H1 (cell line): ENCODE results near the gene ACAT2.
"Not testable (repeated sequence)": the region's sequence is repeated elsewhere in the genome, so short reads cannot be mapped to it uniquely, and the experiment has no call there.

Source experiments
- ASH2L ChIP-seq: fragments of 200-600, 300-600 bp; sonication (generic); IDR thresholded peaks from one replicate; pipeline ENCODE4 v1.7.1; 2017; ENCODE audit warnings: low read length
- CTCF ChIP-seq, 3 experiments: IDR thresholded peaks; 1 replicate in 2 of 3; 2 replicates in 1 of 3; pipeline versions ENCODE4 v1.5.1 to v1.6.1; 2011; ENCODE audit warnings: low read length in 3 of 3, mild to moderate bottlenecking in 3 of 3, inconsistent platforms in 2 of 3, low read depth in 1 of 3, moderate library complexity in 1 of 3; ENCODE audit not compliant: insufficient read depth in 1 of 3; ENCODE audit errors: control extremely low read depth in 1 of 3
- EP300 ChIP-seq, 2 experiments: IDR thresholded peaks; 1 replicate in 1 of 2; 2 replicates in 1 of 2; pipeline ENCODE4 v1.6.1; 2011 to 2012; ENCODE audit warnings: low read depth in 2 of 2, low read length in 2 of 2, mild to moderate bottlenecking in 2 of 2, borderline replicate concordance in 1 of 2, inconsistent platforms in 1 of 2, moderate library complexity in 1 of 2
- FOSL1 ChIP-seq: IDR thresholded peaks from 2 replicates; pipeline ENCODE4 v1.6.1; 2011; ENCODE audit warnings: mild to moderate bottlenecking, low read depth, low read length, moderate library complexity; ENCODE audit not compliant: insufficient read depth
- JUN ChIP-seq: IDR thresholded peaks from 2 replicates; pipeline ENCODE4 v1.6.1; 2011; ENCODE audit warnings: low read depth, mild to moderate bottlenecking, improper control_type of control experiment, low read length
- JUND ChIP-seq: IDR thresholded peaks from 2 replicates; pipeline ENCODE4 v1.6.1; 2011; ENCODE audit warnings: mild to moderate bottlenecking, improper control_type of control experiment, low read length
- KDM1A ChIP-seq: fragments of 200-600, 300-600 bp; sonication (generic); IDR thresholded peaks from 2 replicates; pipeline ENCODE4 v1.7.1; 2016; ENCODE audit warnings: mild to moderate bottlenecking, low read length, borderline replicate concordance
- POLR2A ChIP-seq, 2 experiments: IDR thresholded peaks; 1 replicate in 1 of 2; 2 replicates in 1 of 2; pipeline ENCODE4 v1.6.1; 2011; ENCODE audit warnings: low read depth in 2 of 2, low read length in 2 of 2, mild to moderate bottlenecking in 2 of 2; ENCODE audit errors: control extremely low read depth in 1 of 2
- RAD21 ChIP-seq, 2 experiments: IDR thresholded peaks in 1 of 2; conservative IDR thresholded peaks in 1 of 2; 2 replicates each; pipeline ENCODE4 v1.6.1; 2011; ENCODE audit warnings: low read depth in 2 of 2, low read length in 2 of 2, improper control_type of control experiment in 1 of 2, inconsistent platforms in 1 of 2, mild to moderate bottlenecking in 1 of 2, moderate library complexity in 1 of 2
- SP1 ChIP-seq: IDR thresholded peaks from 2 replicates; pipeline ENCODE4 v1.6.1; 2011; ENCODE audit warnings: low read depth, low read length
- SP2 ChIP-seq: IDR thresholded peaks from 2 replicates; pipeline ENCODE4 v1.6.1; 2012; ENCODE audit warnings: mild to moderate bottlenecking, low read length, inconsistent platforms
- SRF ChIP-seq: IDR thresholded peaks from 2 replicates; pipeline ENCODE4 v1.6.1; 2011; ENCODE audit warnings: mild to moderate bottlenecking, low read depth, low read length, moderate library complexity
- TBP ChIP-seq: IDR thresholded peaks from 2 replicates; pipeline ENCODE4 v1.6.1; 2011; ENCODE audit warnings: low read depth, low read length, improper control_type of control experiment
- YY1 ChIP-seq: IDR thresholded peaks from 2 replicates; pipeline ENCODE4 v1.6.1; 2011; ENCODE audit warnings: low read depth, mild to moderate bottlenecking, low read length

- TF ChIP-seq FOSL1; CTCF (IDR thresholded peaks at IDR 0.05; ENCODE audit: control extremely low read depth in 1 of 3, insufficient read depth in 1 of 3, low read depth in 1 of 3, low read length in 3 of 3); RAD21 (IDR thresholded peaks at IDR 0.05 in 1 of 2, conservative IDR thresholded peaks at IDR 0.05 in 1 of 2; ENCODE audit: low read depth in 2 of 2, low read length in 2 of 2); SRF; JUND; SP1; ASH2L; TBP; YY1; KDM1A; POLR2A (IDR thresholded peaks at IDR 0.05; ENCODE audit: control extremely low read depth in 1 of 2, low read depth in 2 of 2, low read length in 2 of 2); EP300 (IDR thresholded peaks at IDR 0.05; ENCODE audit: borderline replicate concordance in 1 of 2, low read depth in 2 of 2, low read length in 2 of 2); SP2; JUN: not testable (repeated sequence)
These were observed 28.4 kb upstream of the ACAT2 start for GRCh38 chr6:159733395-159733794.
